ENCODE data around the gene TMCC1. TPM values are rescaled to one million over a fixed set of nuclear protein-coding genes. Genes with fewer than 3 reads are reported as not detected.

TMCC1 gene
- total RNA-seq, 1 donor from 2014 or later, result 37.8 TPM

DNA sequence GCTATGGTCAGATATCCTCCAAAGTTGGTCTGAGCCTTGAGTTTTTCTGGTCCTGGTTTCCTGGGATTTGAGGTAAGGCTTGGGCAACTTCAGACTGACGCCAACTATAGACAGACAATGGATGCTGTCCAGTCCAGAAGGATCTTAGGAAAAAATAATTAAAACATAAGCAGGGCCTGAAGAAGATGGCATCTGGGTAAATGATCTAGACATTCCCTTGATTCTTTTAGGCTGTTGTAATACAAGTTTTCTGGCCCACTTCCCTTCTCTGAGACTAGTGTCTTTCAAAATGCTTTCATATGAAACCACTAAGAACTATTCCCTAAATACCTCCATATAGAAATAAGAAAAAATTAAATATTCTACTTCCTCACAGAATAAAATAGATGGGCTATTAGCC, 239.4 kb downstream of the TMCC1 start:
- DNase-seq (ENCODE audit: extremely low spot score, unreplicated experiment), result no peak
- Mint-ChIP-seq H3K27me3 (ENCODE audit: unreplicated experiment) (no peaks in the 10 kb centered on the region), H3K27ac (ENCODE audit: unreplicated experiment) (peak overlapping the region; percentile 56), H3K4me3 (ENCODE audit: unreplicated experiment) (no peak overlapping the region), H3K9me3 (ENCODE audit: unreplicated experiment) (no peaks in the 10 kb centered on the region), H3K4me1 (ENCODE audit: unreplicated experiment) (peaks cover 78% of the 10 kb centered on the region), H3K36me3 (ENCODE audit: unreplicated experiment) (peaks cover 4% of the 10 kb centered on the region)
- no peak for TF ChIP-seq CTCF (IDR thresholded peaks at IDR 0.05)

DNA sequence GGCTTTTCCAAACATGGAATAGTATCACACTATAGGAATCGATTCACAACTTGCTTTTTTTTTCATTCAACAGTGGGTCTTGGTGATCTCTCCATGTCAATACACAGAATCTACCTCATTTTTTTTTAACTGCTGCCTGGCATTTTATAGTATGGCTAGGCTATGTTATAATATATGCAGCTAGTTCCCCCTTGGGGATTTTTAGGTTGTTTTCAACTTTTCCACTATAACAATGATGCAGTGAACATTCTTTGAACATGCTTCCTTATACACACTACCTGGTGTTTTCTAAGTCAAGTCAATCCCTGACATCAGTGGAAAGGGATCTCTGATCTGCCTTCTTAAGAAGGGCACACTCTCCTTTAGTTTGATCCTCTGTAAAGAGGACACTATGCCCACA, 240.5 kb downstream of the TMCC1 start:
- Mint-ChIP-seq H3K27ac (ENCODE audit: unreplicated experiment) (peak overlapping the region; percentile 83), H3K36me3 (ENCODE audit: unreplicated experiment) (peaks cover 4% of the 10 kb centered on the region), H3K9me3 (ENCODE audit: unreplicated experiment) (no peaks in the 10 kb centered on the region), H3K27me3 (ENCODE audit: unreplicated experiment) (no peaks in the 10 kb centered on the region), H3K4me1 (ENCODE audit: unreplicated experiment) (peaks cover 75% of the 10 kb centered on the region), H3K4me3 (ENCODE audit: unreplicated experiment) (no peak overlapping the region)
- no peak for DNase-seq (ENCODE audit: extremely low spot score, unreplicated experiment)
- TF ChIP-seq CTCF (IDR thresholded peaks at IDR 0.05), result no peak

DNA sequence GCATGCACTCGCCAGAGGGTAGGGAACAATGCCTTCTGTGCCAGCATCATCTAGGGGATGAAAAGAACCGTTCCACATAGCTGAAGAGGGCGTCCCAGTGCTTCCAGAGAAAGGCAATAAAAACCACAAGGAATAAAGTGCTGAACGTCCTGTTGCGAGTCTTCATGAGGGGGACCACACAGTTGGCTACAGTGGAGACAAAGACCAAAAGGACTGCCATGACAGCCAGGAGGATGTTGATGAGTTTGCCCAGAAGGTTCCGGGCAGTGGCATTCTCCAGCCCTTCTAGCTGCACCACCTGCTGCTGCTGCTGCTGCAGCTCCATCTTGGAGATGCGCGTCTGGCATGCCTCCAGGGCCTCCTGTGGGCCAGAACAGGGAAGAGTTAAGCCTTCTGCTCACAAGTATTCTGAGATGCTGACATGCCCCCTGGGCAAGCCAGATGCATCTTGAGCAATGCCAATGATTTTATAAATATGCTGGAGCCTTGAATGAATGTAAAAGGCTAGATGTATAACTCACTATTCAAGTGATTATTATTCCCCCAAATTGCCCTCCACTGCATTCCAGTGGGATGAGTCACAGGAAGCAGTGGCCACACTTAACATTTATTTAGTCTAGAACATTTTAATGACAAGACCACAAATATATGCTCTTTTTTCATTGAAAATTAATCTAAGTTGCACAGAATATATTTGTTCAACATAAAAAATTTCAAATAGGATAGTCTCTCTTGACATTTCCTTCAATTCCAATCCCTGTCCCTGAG, 241.9 kb downstream of the TMCC1 start:
- TF ChIP-seq CTCF (IDR thresholded peaks at IDR 0.05), result no peak
- H3K4me1 Mint-ChIP-seq (ENCODE audit: unreplicated experiment), result peaks cover 65% of the 10 kb centered on the region
- DNase-seq (ENCODE audit: extremely low spot score, unreplicated experiment), result peak; percentile 92
- peak overlapping the region; percentile 22 for H3K4me3 Mint-ChIP-seq (ENCODE audit: unreplicated experiment)
- H3K9me3 Mint-ChIP-seq (ENCODE audit: unreplicated experiment), result no peaks in the 10 kb centered on the region
- H3K27ac Mint-ChIP-seq (ENCODE audit: unreplicated experiment), result peak overlapping the region; percentile 83
- no peaks in the 10 kb centered on the region for H3K27me3 Mint-ChIP-seq (ENCODE audit: unreplicated experiment)
- H3K36me3 Mint-ChIP-seq (ENCODE audit: unreplicated experiment), result peaks cover 4% of the 10 kb centered on the region

- TF ChIP-seq CTCF (IDR thresholded peaks at IDR 0.05), result peak; percentile 81
- peaks cover 55% of the 10 kb centered on the region for H3K4me1 Mint-ChIP-seq (ENCODE audit: unreplicated experiment)
- no peak for DNase-seq (ENCODE audit: extremely low spot score, unreplicated experiment)
- no peak overlapping the region for H3K27ac Mint-ChIP-seq (ENCODE audit: unreplicated experiment)
- no peaks in the 10 kb centered on the region for H3K27me3 Mint-ChIP-seq (ENCODE audit: unreplicated experiment)
- no peaks in the 10 kb centered on the region for H3K9me3 Mint-ChIP-seq (ENCODE audit: unreplicated experiment)
- H3K4me3 Mint-ChIP-seq (ENCODE audit: unreplicated experiment), result no peak overlapping the region
- H3K36me3 Mint-ChIP-seq (ENCODE audit: unreplicated experiment), result peaks cover 4% of the 10 kb centered on the region
These were observed 243.1 kb downstream of the TMCC1 start for GRCh38 chr3:129650256-129650872.

GRCh38 chr3:129648391-129648790, 245.1 kb downstream of the TMCC1 start:
- H3K4me1 Mint-ChIP-seq (ENCODE audit: unreplicated experiment), result peaks cover 42% of the 10 kb centered on the region
- no peaks in the 10 kb centered on the region for H3K27me3 Mint-ChIP-seq (ENCODE audit: unreplicated experiment)
- no peak for TF ChIP-seq CTCF (IDR thresholded peaks at IDR 0.05)
- H3K4me3 Mint-ChIP-seq (ENCODE audit: unreplicated experiment), result no peak overlapping the region
- no peak for DNase-seq (ENCODE audit: extremely low spot score, unreplicated experiment)
- H3K27ac Mint-ChIP-seq (ENCODE audit: unreplicated experiment), result no peak overlapping the region
- H3K9me3 Mint-ChIP-seq (ENCODE audit: unreplicated experiment), result no peaks in the 10 kb centered on the region
- H3K36me3 Mint-ChIP-seq (ENCODE audit: unreplicated experiment), result no peaks in the 10 kb centered on the region

Measured in osteocyte (in vitro differentiated cells).